SK-N-SH (cell line): ENCODE results near the gene USP13.
"Not testable (repeated sequence)": the region's sequence is repeated elsewhere in the genome, so short reads cannot be mapped to it uniquely, and the experiment has no call there.

ENCODE experiments used
- CTCF ChIP-seq: fragments of 200-600 bp; sonication (generic); IDR thresholded peaks from 2 replicates; pipeline ENCODE4 v1.6.1; 2017; ENCODE audit warnings: antibody characterized with exemption, mild to moderate bottlenecking, moderate library complexity
- GABPA ChIP-seq: IDR thresholded peaks from 2 replicates; pipeline ENCODE4 v1.4.0; 2012; ENCODE audit warnings: low read depth, mild to moderate bottlenecking
- NFIC ChIP-seq: IDR thresholded peaks from 2 replicates; pipeline ENCODE4 v1.4.0; 2012; ENCODE audit warnings: borderline replicate concordance
- NRF1 ChIP-seq: IDR thresholded peaks from 2 replicates; pipeline ENCODE4 v1.6.1; 2012; ENCODE audit warnings: low read depth, mild to moderate bottlenecking, low read length
- POLR2AphosphoS5 ChIP-seq: IDR thresholded peaks from 2 replicates; pipeline ENCODE4 v1.6.1; 2012; ENCODE audit warnings: low read depth, low read length
- TCF12 ChIP-seq: IDR thresholded peaks from 2 replicates; pipeline ENCODE4 v1.4.0; 2012
- USF2 ChIP-seq: fragments of 150-350 bp; IDR thresholded peaks from 2 replicates; pipeline ENCODE4 v1.6.1; 2017; ENCODE audit warnings: antibody characterized with exemption, low read length, low read depth, borderline replicate concordance
- YY1 ChIP-seq: IDR thresholded peaks from 2 replicates; pipeline ENCODE4 v1.4.0; 2012; ENCODE audit warnings: low read depth, mild to moderate bottlenecking

DNA sequence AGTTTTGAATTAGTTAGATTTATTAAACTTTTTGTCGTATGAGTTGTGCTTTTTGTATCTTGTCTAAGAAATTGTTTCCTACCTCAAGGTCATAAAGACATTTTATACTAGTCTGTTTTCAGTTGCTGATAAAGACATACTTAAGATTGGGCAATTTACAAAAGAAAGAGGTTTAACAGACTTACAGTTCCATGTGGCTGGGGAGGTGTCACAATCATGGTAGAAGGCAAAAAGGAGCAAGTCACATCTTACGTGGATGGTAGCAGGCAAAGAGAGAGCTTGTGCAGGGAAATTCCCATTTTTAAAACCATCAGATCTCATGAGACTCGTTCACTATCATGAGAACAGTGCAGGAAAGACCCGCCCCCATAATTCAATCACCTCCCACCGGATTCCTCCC lies 30.4 kb downstream of the USP13 start:
- not testable (repeated sequence) for TF ChIP-seq TCF12, YY1, CTCF, NFIC, GABPA, POLR2AphosphoS5, NRF1, USF2
